HL-60/S4 (cell line): ENCODE measurements around the gene PHLDB2.

Source experiments
- in situ Hi-C: fragments of 300-500 bp; cut with MboI; formaldehyde crosslinking; loops from 2 replicates; pipeline ENCODE4 v1.14.3; 2022; ENCODE audit warnings: low sequenced_read_pairs

Gene PHLDB2

GRCh38 chr3:111984636-111985298, 125.7 kb downstream of the PHLDB2 start:
- in situ Hi-C loops, result no loop called here

- in situ Hi-C loops, result no loop called here
Measured at GRCh38 chr3:111986800-111987199, 127.7 kb downstream of the PHLDB2 start.

- in situ Hi-C loops, result no loop called here
Measured at GRCh38 chr3:111989061-111989678, 130.1 kb downstream of the PHLDB2 start.

GRCh38 chr3:111993038-111993437, 134.0 kb downstream of the PHLDB2 start:
- in situ Hi-C loops, result no loop called here

GRCh38 chr3:111998636-111999483, 139.8 kb downstream of the PHLDB2 start, which contains the start of gene TAGLN3:
Gene TAGLN3, plus strand, starts transcription at chr3:111998922. Its CDS starts 501 bp downstream, at chr3:111999423.
- in situ Hi-C loops, result no loop called here

- in situ Hi-C loops, result no loop called here
Measured at GRCh38 chr3:111999484-112000324, 140.6 kb downstream of the PHLDB2 start.

GRCh38 chr3:112000367-112000771, 141.3 kb downstream of the PHLDB2 start:
- in situ Hi-C loops, result no loop called here

- in situ Hi-C loops, result no loop called here
Measured at GRCh38 chr3:112000966-112001365, 141.9 kb downstream of the PHLDB2 start.

GRCh38 chr3:112001526-112001925, 142.5 kb downstream of the PHLDB2 start:
- in situ Hi-C loops, result no loop called here

- in situ Hi-C loops, result no loop called here
Measured at GRCh38 chr3:112002096-112002971, 143.3 kb downstream of the PHLDB2 start.

- in situ Hi-C loops, result no loop called here
Measured at GRCh38 chr3:112003321-112004080, 144.4 kb downstream of the PHLDB2 start.

GRCh38 chr3:112004187-112004586, 145.1 kb downstream of the PHLDB2 start:
- in situ Hi-C loops, result no loop called here

- in situ Hi-C loops, result no loop called here
Measured at GRCh38 chr3:112004669-112005068, 145.6 kb downstream of the PHLDB2 start.

- in situ Hi-C loops, result no loop called here
Measured at GRCh38 chr3:112005091-112005672, 146.1 kb downstream of the PHLDB2 start.

- in situ Hi-C loops, result no loop called here
Measured at GRCh38 chr3:112007633-112008032, 148.6 kb downstream of the PHLDB2 start.

GRCh38 chr3:112009670-112010069, 150.6 kb downstream of the PHLDB2 start:
- in situ Hi-C loops, result no loop called here

GRCh38 chr3:112010636-112011035, 151.6 kb downstream of the PHLDB2 start:
- in situ Hi-C loops, result no loop called here

GRCh38 chr3:112011376-112011940, 152.4 kb downstream of the PHLDB2 start:
- in situ Hi-C loops, result no loop called here
